ENCODE data around the gene CACNA1B. TPM values are rescaled to one million over a fixed set of nuclear protein-coding genes. Genes with fewer than 3 reads are reported as not detected.

The CACNA1B gene
- polyA plus RNA-seq, 1 experiment, result 0.01 TPM

GRCh38 chr9:137912671-137913070, 35.1 kb downstream of the CACNA1B start:
- H3K36me3 ChIP-seq (ENCODE audit: control insufficient read depth, insufficient read depth, low read length), result no peaks in the 10 kb centered on the region
- CTCF ChIA-PET, result no interaction called here
- TF ChIP-seq CTCF (IDR thresholded peaks at IDR 0.05; ENCODE audit: insufficient read depth, low read depth, low read length), result no peak
- H3K27me3 ChIP-seq (ENCODE audit: control insufficient read depth, insufficient read depth, low read length), result no peaks in the 10 kb centered on the region
- POLR2A ChIA-PET, result no interaction called here
- no peak for DNase-seq (ENCODE audit: low read depth)
- no peak overlapping the region for H3K4me3 ChIP-seq (ENCODE audit: low read depth, low read length)

- no peak for DNase-seq (ENCODE audit: low read depth)
- POLR2A ChIA-PET, result no interaction called here
- H3K27me3 ChIP-seq (ENCODE audit: control insufficient read depth, insufficient read depth, low read length), result no peaks in the 10 kb centered on the region
- no peak for TF ChIP-seq CTCF (IDR thresholded peaks at IDR 0.05; ENCODE audit: insufficient read depth, low read depth, low read length)
- H3K4me3 ChIP-seq (ENCODE audit: low read depth, low read length), result no peak overlapping the region
- CTCF ChIA-PET, result no interaction called here
- no peaks in the 10 kb centered on the region for H3K36me3 ChIP-seq (ENCODE audit: control insufficient read depth, insufficient read depth, low read length)
Measured at GRCh38 chr9:137913132-137913531, 35.5 kb downstream of the CACNA1B start.

- H3K4me3 ChIP-seq (ENCODE audit: low read depth, low read length), result no peak overlapping the region
- H3K27me3 ChIP-seq (ENCODE audit: control insufficient read depth, insufficient read depth, low read length), result no peaks in the 10 kb centered on the region
- POLR2A ChIA-PET, result no interaction called here
- no peaks in the 10 kb centered on the region for H3K36me3 ChIP-seq (ENCODE audit: control insufficient read depth, insufficient read depth, low read length)
- DNase-seq (ENCODE audit: low read depth), result no peak
- CTCF ChIA-PET, result no interaction called here
- TF ChIP-seq CTCF (IDR thresholded peaks at IDR 0.05; ENCODE audit: insufficient read depth, low read depth, low read length), result no peak
Measured at GRCh38 chr9:137913771-137914767, 36.5 kb downstream of the CACNA1B start.

GRCh38 chr9:137916540-137916939, 39.0 kb downstream of the CACNA1B start:
- POLR2A ChIA-PET, result no interaction called here
- no peaks in the 10 kb centered on the region for H3K27me3 ChIP-seq (ENCODE audit: control insufficient read depth, insufficient read depth, low read length)
- CTCF ChIA-PET, result no interaction called here
- no peak for TF ChIP-seq CTCF (IDR thresholded peaks at IDR 0.05; ENCODE audit: insufficient read depth, low read depth, low read length)
- no peak overlapping the region for H3K4me3 ChIP-seq (ENCODE audit: low read depth, low read length)
- H3K36me3 ChIP-seq (ENCODE audit: control insufficient read depth, insufficient read depth, low read length), result no peaks in the 10 kb centered on the region
- no peak for DNase-seq (ENCODE audit: low read depth)

GRCh38 chr9:137917116-137917515, 39.5 kb downstream of the CACNA1B start:
- ChIA-PET CTCF (no interaction called here), POLR2A (no interaction called here)
- no peak for TF ChIP-seq CTCF (IDR thresholded peaks at IDR 0.05; ENCODE audit: insufficient read depth, low read depth, low read length)
- no peak for DNase-seq (ENCODE audit: low read depth)
- H3K4me3 ChIP-seq (ENCODE audit: low read depth, low read length), result no peak overlapping the region
- no peaks in the 10 kb centered on the region for H3K27me3 ChIP-seq (ENCODE audit: control insufficient read depth, insufficient read depth, low read length)
- no peaks in the 10 kb centered on the region for H3K36me3 ChIP-seq (ENCODE audit: control insufficient read depth, insufficient read depth, low read length)
